ENCODE data around the gene CLRN2. TPM values are rescaled to one million over a fixed set of nuclear protein-coding genes. Genes with fewer than 3 reads are reported as not detected.

Gene CLRN2
- total and polyA plus RNA-seq, 10 of the 15 experiments (the other 5 are each of a cell fraction or from before 2014, with no cell fraction given): not detected

DNA sequence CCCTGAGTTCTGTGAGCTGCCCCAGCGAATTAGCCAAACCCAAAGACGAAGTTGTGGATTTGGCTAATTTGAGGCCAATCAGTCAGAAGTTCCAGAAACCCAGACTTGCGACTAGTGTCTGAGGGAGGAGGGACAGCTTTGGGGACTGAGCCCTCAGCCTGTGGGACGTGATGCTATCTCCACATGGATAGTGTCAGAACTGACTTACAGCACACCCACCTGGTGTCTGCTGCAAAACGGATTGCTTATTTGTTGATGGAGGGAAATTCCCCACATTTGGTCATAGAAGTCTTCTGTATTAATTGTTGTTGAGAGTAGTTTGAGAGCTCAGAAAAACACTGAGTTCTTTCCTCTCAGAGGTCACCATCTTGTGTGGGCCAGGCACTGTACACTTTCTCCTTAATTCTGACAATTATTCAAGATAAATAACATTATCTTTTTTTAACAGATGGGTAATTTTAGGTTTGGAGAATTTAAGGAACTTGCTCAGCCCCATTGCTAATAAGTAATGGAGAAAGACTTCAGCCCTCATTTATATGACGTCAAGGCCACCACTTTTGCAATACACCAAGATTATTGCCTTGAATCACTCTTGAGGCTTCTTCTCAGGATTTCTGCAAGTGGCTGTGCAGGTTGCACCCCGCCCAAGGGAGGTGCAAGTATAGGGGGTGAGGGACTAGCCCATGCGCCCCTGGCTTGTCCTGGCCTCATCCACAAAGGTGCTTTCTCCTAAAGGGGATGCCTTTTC lies 16.7 kb downstream of the CLRN2 start:
- H3K79me2 ChIP-seq (ENCODE audit: control insufficient read depth, insufficient read depth, low read length): no peaks in the 10 kb centered on the region
- DNase-seq (ENCODE audit: low read depth, low spot score) (no peak), FAIRE-seq (no peak), ATAC-seq (peak; percentile 48)
- ChIA-PET POLR2A (no interaction called here), RAD21 (ENCODE audit: unreplicated experiment) (no interaction called here), CTCF (interaction anchor here (0.9 to 2.0 kb wide), 2 partner anchors 17 to 21 kb away, joined by 3 to 4 read pairs; no protein-coding TSS in a partner anchor), SMC1A (ENCODE audit: uncharacterized antibody, unreplicated experiment) (interaction anchor here (0.9 kb wide), 1 partner anchor 60 kb away, joined by 3 read pairs; no protein-coding TSS in a partner anchor)
- TF ChIP-seq SRF (IDR thresholded peaks at IDR 0.05; ENCODE audit: low read depth in 2 of 2, low read length in 2 of 2) (no peak), NR2C1 (IDR thresholded peaks at IDR 0.05) (no peak), KLF5 (IDR thresholded peaks at IDR 0.05; ENCODE audit: partially characterized antibody) (no peak), YBX1 (IDR thresholded peaks at IDR 0.05) (no peak), CREM (IDR thresholded peaks at IDR 0.05; ENCODE audit: low read depth) (no peak), SREBF1 (IDR thresholded peaks at IDR 0.05; ENCODE audit: low read length) (no peak), FOS (IDR thresholded peaks at IDR 0.05; ENCODE audit: borderline replicate concordance, extremely low read depth, insufficient read length) (no peak), ESRRA (IDR thresholded peaks at IDR 0.05; ENCODE audit: low read length) (no peak), BRCA1 (IDR thresholded peaks at IDR 0.05; ENCODE audit: low read depth, low read length) (no peak), IKZF2 (IDR thresholded peaks at IDR 0.05) (no peak), TCF12 (IDR thresholded peaks at IDR 0.05; ENCODE audit: low read depth, low read length) (no peak), MTA2 (IDR thresholded peaks at IDR 0.05; ENCODE audit: low read depth) (no peak), RBBP5 (conservative IDR thresholded peaks at IDR 0.05) (no peak)
- TF ChIP-seq, protein P1, sequence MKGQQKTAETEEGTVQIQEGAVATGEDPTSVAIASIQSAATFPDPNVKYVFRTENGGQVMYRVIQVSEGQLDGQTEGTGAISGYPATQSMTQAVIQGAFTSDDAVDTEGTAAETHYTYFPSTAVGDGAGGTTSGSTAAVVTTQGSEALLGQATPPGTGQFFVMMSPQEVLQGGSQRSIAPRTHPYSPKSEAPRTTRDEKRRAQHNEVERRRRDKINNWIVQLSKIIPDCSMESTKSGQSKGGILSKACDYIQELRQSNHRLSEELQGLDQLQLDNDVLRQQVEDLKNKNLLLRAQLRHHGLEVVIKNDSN (IDR thresholded peaks at IDR 0.05; ENCODE audit: borderline replicate concordance, extremely low read length, insufficient read depth, low read depth, low read length): no peak
- TF ChIP-seq, protein P2, sequence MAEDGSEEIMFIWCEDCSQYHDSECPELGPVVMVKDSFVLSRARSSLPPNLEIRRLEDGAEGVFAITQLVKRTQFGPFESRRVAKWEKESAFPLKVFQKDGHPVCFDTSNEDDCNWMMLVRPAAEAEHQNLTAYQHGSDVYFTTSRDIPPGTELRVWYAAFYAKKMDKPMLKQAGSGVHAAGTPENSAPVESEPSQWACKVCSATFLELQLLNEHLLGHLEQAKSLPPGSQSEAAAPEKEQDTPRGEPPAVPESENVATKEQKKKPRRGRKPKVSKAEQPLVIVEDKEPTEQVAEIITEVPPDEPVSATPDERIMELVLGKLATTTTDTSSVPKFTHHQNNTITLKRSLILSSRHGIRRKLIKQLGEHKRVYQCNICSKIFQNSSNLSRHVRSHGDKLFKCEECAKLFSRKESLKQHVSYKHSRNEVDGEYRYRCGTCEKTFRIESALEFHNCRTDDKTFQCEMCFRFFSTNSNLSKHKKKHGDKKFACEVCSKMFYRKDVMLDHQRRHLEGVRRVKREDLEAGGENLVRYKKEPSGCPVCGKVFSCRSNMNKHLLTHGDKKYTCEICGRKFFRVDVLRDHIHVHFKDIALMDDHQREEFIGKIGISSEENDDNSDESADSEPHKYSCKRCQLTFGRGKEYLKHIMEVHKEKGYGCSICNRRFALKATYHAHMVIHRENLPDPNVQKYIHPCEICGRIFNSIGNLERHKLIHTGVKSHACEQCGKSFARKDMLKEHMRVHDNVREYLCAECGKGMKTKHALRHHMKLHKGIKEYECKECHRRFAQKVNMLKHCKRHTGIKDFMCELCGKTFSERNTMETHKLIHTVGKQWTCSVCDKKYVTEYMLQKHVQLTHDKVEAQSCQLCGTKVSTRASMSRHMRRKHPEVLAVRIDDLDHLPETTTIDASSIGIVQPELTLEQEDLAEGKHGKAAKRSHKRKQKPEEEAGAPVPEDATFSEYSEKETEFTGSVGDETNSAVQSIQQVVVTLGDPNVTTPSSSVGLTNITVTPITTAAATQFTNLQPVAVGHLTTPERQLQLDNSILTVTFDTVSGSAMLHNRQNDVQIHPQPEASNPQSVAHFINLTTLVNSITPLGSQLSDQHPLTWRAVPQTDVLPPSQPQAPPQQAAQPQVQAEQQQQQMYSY (CRISPR knock-in tag; IDR thresholded peaks at IDR 0.05): no peak
- TF ChIP-seq, protein P3, sequence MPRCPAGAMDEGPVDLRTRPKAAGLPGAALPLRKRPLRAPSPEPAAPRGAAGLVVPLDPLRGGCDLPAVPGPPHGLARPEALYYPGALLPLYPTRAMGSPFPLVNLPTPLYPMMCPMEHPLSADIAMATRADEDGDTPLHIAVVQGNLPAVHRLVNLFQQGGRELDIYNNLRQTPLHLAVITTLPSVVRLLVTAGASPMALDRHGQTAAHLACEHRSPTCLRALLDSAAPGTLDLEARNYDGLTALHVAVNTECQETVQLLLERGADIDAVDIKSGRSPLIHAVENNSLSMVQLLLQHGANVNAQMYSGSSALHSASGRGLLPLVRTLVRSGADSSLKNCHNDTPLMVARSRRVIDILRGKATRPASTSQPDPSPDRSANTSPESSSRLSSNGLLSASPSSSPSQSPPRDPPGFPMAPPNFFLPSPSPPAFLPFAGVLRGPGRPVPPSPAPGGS (IDR thresholded peaks at IDR 0.05; ENCODE audit: borderline replicate concordance, insufficient read depth, low read depth, low read length, poor library complexity, severe bottlenecking): no peak
- intact Hi-C loops (cut with micrococcal nuclease; ENCODE audit: unreplicated experiment) (no loop called here), in situ Hi-C loops (cut with MboI) (no loop called here)
- 24% methylated on average over 8 of the region's 8 CpGs for WGBS (ENCODE audit: insufficient coverage, insufficient replicate concordance, low lambda C conversion rate, missing lambda C conversion rate)
- no peak overlapping the region for H3K4me2 ChIP-seq (ENCODE audit: control insufficient read depth, insufficient read depth)
- no peaks in the 10 kb centered on the region for H3K27me3 ChIP-seq (replicated peaks in 1 of 2; ENCODE audit: control insufficient read depth in 2 of 2, insufficient read depth in 2 of 2, low read length in 1 of 2)
- H3K9me3 ChIP-seq (replicated peaks; ENCODE audit: control insufficient read depth, insufficient read depth, low read length): no peaks in the 10 kb centered on the region
- no peaks in the 10 kb centered on the region for H3K4me1 ChIP-seq (ENCODE audit: control insufficient read depth, insufficient read depth, low read length)
- no TSS peak for BruUV-seq (replicated peaks)
- H3K27ac ChIP-seq (ENCODE audit: control insufficient read depth, insufficient read depth): no peak overlapping the region
- no peak overlapping the region for H2AFZ ChIP-seq (ENCODE audit: control insufficient read depth, low read depth, low read length)
- H3K9ac ChIP-seq (ENCODE audit: control insufficient read depth, insufficient read depth, low read length): no peak overlapping the region
- no peaks in the 10 kb centered on the region for H3K36me3 ChIP-seq (ENCODE audit: control insufficient read depth in 2 of 2, insufficient read depth in 2 of 2, low read length in 1 of 2)
- no peak overlapping the region for H3K4me3 ChIP-seq
- no peaks in the 10 kb centered on the region for H4K20me1 ChIP-seq (ENCODE audit: control insufficient read depth, insufficient read depth)

Data from GM12878 (cell line).